C4-2B (cell line): ENCODE data around the gene TRIO.

Experiments used
- CTCF ChIP-seq: fragments of 450-650 bp; conservative IDR thresholded peaks from 2 replicates; pipeline ENCODE4 v1.5.1; 2017; ENCODE audit warnings: mild to moderate bottlenecking
- ZFX ChIP-seq: fragments of 450-650 bp; IDR thresholded peaks from 2 replicates; pipeline ENCODE4 v1.6.1; 2017

- no peak for TF ChIP-seq CTCF
- no peak for TF ChIP-seq ZFX
These were observed 39.6 kb downstream of the TRIO start for GRCh38 chr5:14182761-14183160.
